H1 (cell line): ENCODE data around the gene NOTCH4. TPM values are rescaled to one million over a fixed set of nuclear protein-coding genes. Genes with fewer than 3 reads are reported as not detected.
A peak's percentile ranks its signal among the peaks of the same experiment; 100 is the strongest.

Experiments used
- CTCF ChIA-PET: fragments of 300-600 bp; sonication (Branson Sonifier 250); formaldehyde crosslinking; loops from one replicate; lab custom pipeline; 2021; ENCODE audit not compliant: partially characterized antibody; lab: Charles Lee
- POLR2A ChIA-PET: fragments of 300-600 bp; sonication (Branson Sonifier 250); formaldehyde crosslinking; loops from one replicate; lab custom pipeline; 2021; ENCODE audit warnings: inconsistent platforms; ENCODE audit not compliant: partially characterized antibody; lab: Charles Lee
- DNase-seq, 2 experiments: peaks; one replicate each; pipeline versions ENCODE4 v3.0.0 to v3.0.0-alpha.2; 2010 to 2022; ENCODE audit warnings: low spot score in 2 of 2, low read depth in 1 of 2, mixed read lengths in 1 of 2
- FAIRE-seq: peaks from 2 replicates; lab custom pipeline; 2011; peaks lifted over from hg19 to GRCh38; lab: Jason Lieb, UNC
- H2AFZ ChIP-seq: 2 replicates; pipeline ENCODE4 v1.8.1; 2012; ENCODE audit warnings: low read length, inconsistent platforms
- H2AK5ac ChIP-seq: 2 replicates; pipeline ENCODE4 v1.6.1; 2013; ENCODE audit warnings: low read depth, low read length
- H2BK120ac ChIP-seq: replicated peaks from 2 replicates; pipeline ENCODE3; 2013; ENCODE audit warnings: low read depth, low read length, inconsistent platforms
- H2BK12ac ChIP-seq: 2 replicates; pipeline ENCODE4 v1.6.1; 2013; ENCODE audit warnings: low read depth, low read length
- H2BK15ac ChIP-seq: 2 replicates; pipeline ENCODE4 v1.6.1; 2013; ENCODE audit warnings: low read length
- H2BK20ac ChIP-seq: 2 replicates; pipeline ENCODE4 v1.6.1; 2013; ENCODE audit warnings: low read length
- H2BK5ac ChIP-seq: 2 replicates; pipeline ENCODE4 v1.6.1; 2013; ENCODE audit warnings: low read depth, low read length
- H3K14ac ChIP-seq: 2 replicates; pipeline ENCODE4 v1.6.1; 2013; ENCODE audit warnings: inconsistent platforms; ENCODE audit not compliant: insufficient read length
- H3K18ac ChIP-seq: 2 replicates; pipeline ENCODE4 v1.6.1; 2013; ENCODE audit warnings: low read length; ENCODE audit errors: extremely low read depth
- H3K23ac ChIP-seq: 2 replicates; pipeline ENCODE4 v1.6.1; 2013; ENCODE audit warnings: inconsistent platforms; ENCODE audit not compliant: insufficient read length
- H3K23me2 ChIP-seq: 2 replicates; pipeline ENCODE4 v1.6.1; 2013; ENCODE audit warnings: low read depth, low read length
- H3K27ac ChIP-seq: 2 replicates; pipeline ENCODE4 v1.6.1; 2011; ENCODE audit warnings: low read depth, low read length, inconsistent platforms
- H3K27me3 ChIP-seq, 4 experiments: replicated peaks in 1 of 4; 1 replicate in 1 of 4; 2 replicates in 3 of 4; pipeline versions ENCODE4 v1.6.1 to v1.8.1; 2011 to 2013; ENCODE audit warnings: low read length in 3 of 4, mild to moderate bottlenecking in 3 of 4, inconsistent platforms in 2 of 4, mixed read lengths in 2 of 4, moderate library complexity in 1 of 4; ENCODE audit not compliant: control insufficient read depth in 3 of 4, insufficient read depth in 3 of 4; ENCODE audit errors: extremely low read depth in 1 of 4
- H3K36me3 ChIP-seq, 4 experiments: 2 replicates each; pipeline versions ENCODE4 v1.6.1 to v1.8.1; 2011 to 2013; ENCODE audit warnings: mild to moderate bottlenecking in 4 of 4, low read length in 3 of 4, moderate library complexity in 2 of 4, control low read depth in 1 of 4, inconsistent platforms in 1 of 4; ENCODE audit not compliant: insufficient read depth in 4 of 4, control insufficient read depth in 2 of 4
- H3K4ac ChIP-seq: replicated peaks from 2 replicates; pipeline ENCODE3; 2013; ENCODE audit warnings: low read length, low read depth, mixed read lengths, inconsistent platforms; ENCODE audit not compliant: insufficient read length
- H3K4me1 ChIP-seq, 4 experiments: replicated peaks in 1 of 4; 1 replicate in 1 of 4; 2 replicates in 3 of 4; pipeline versions ENCODE4 v1.6.1 to v1.8.1; 2011 to 2013; ENCODE audit warnings: low read length in 3 of 4, inconsistent platforms in 2 of 4, mixed read lengths in 1 of 4; ENCODE audit not compliant: insufficient read depth in 4 of 4, control insufficient read depth in 3 of 4
- H3K4me2 ChIP-seq, 2 experiments: 2 replicates each; pipeline versions ENCODE4 v1.6.1 to v1.8.1; 2011 to 2013; ENCODE audit warnings: low read depth in 2 of 2, low read length in 2 of 2, control low read depth in 1 of 2, inconsistent platforms in 1 of 2, mild to moderate bottlenecking in 1 of 2; ENCODE audit not compliant: insufficient read depth in 1 of 2
- H3K4me3 ChIP-seq, 4 experiments: fragments of 200-600, 300-600 bp in 1 of 4; sonication (generic), shearing (Covaris generic), sonication (Bioruptor Twin) in 1 of 4; 2 replicates each; pipeline versions ENCODE4 v1.5.1 to v1.8.1; 2011 to 2016; ENCODE audit warnings: low read length in 4 of 4, low read depth in 3 of 4, control low read depth in 2 of 4, inconsistent platforms in 2 of 4, mild to moderate bottlenecking in 2 of 4, mixed read lengths in 1 of 4, moderate library complexity in 1 of 4; ENCODE audit not compliant: insufficient read depth in 2 of 4; ENCODE audit errors: extremely low read depth in 1 of 4
- H3K56ac ChIP-seq: replicated peaks from 2 replicates; pipeline ENCODE3; 2013; ENCODE audit warnings: low read depth, mild to moderate bottlenecking, mixed read lengths, low read length, inconsistent platforms; ENCODE audit not compliant: insufficient read length
- H3K79me1 ChIP-seq: 2 replicates; pipeline ENCODE4 v1.6.1; 2013; ENCODE audit warnings: low read depth, low read length, control low read depth
- H3K79me2 ChIP-seq, 2 experiments: 2 replicates each; pipeline versions ENCODE4 v1.6.1 to v1.8.1; 2012 to 2013; ENCODE audit warnings: low read length in 2 of 2, mild to moderate bottlenecking in 2 of 2, inconsistent platforms in 1 of 2; ENCODE audit not compliant: insufficient read depth in 2 of 2, control insufficient read depth in 1 of 2
- H3K9ac ChIP-seq, 4 experiments: replicated peaks in 1 of 4; 1 replicate in 1 of 4; 2 replicates in 3 of 4; pipeline versions ENCODE4 v1.6.1 to v1.8.1; 2011 to 2013; ENCODE audit warnings: low read depth in 3 of 4, low read length in 3 of 4, control low read depth in 2 of 4, mild to moderate bottlenecking in 2 of 4, moderate library complexity in 2 of 4, inconsistent platforms in 1 of 4; ENCODE audit errors: extremely low read depth in 1 of 4
- H3K9me3 ChIP-seq, 2 experiments: 2 replicates each; pipeline versions ENCODE4 v1.6.1 to v1.8.1; 2012 to 2013; ENCODE audit warnings: mild to moderate bottlenecking in 2 of 2, moderate library complexity in 2 of 2, control low read depth in 1 of 2, inconsistent platforms in 1 of 2, low read depth in 1 of 2, low read length in 1 of 2, mixed read lengths in 1 of 2; ENCODE audit not compliant: insufficient read depth in 2 of 2
- H4K20me1 ChIP-seq, 2 experiments: replicated peaks in 1 of 2; 2 replicates each; pipeline versions ENCODE3 to v1.8.1; 2011 to 2013; ENCODE audit warnings: inconsistent platforms in 2 of 2, low read length in 2 of 2, mild to moderate bottlenecking in 1 of 2; ENCODE audit not compliant: insufficient read depth in 2 of 2, control insufficient read depth in 1 of 2
- H4K5ac ChIP-seq: 2 replicates; pipeline ENCODE4 v1.6.1; 2013; ENCODE audit warnings: low read length, low read depth, mixed read lengths, inconsistent platforms; ENCODE audit not compliant: insufficient read length
- H4K8ac ChIP-seq: 2 replicates; pipeline ENCODE4 v1.8.0; 2013; ENCODE audit warnings: mild to moderate bottlenecking, moderate library complexity, low read length, inconsistent platforms; ENCODE audit not compliant: insufficient read depth; ENCODE audit errors: extremely low read depth
- H4K91ac ChIP-seq: replicated peaks from 2 replicates; pipeline ENCODE3; 2013; ENCODE audit warnings: low read length, mixed read lengths, inconsistent platforms; ENCODE audit not compliant: insufficient read length
- BACH1 ChIP-seq: IDR thresholded peaks from 2 replicates; pipeline ENCODE4 v1.6.1; 2012; ENCODE audit warnings: low read length, improper control_type of control experiment
- HDAC2 ChIP-seq, 2 experiments: fragments of 300-600 bp in 1 of 2; sonication (generic) in 1 of 2; IDR thresholded peaks; 2 replicates each; pipeline ENCODE4 v1.6.1; 2011 to 2012; ENCODE audit warnings: low read depth in 2 of 2, low read length in 2 of 2, mild to moderate bottlenecking in 2 of 2, moderate library complexity in 2 of 2, borderline replicate concordance in 1 of 2, inconsistent platforms in 1 of 2
- KDM4A ChIP-seq: IDR thresholded peaks from one replicate; pipeline ENCODE4 v1.7.1; 2012; ENCODE audit warnings: low read depth, mild to moderate bottlenecking, moderate library complexity, low read length, inconsistent platforms; ENCODE audit not compliant: severe bottlenecking
- RAD21 ChIP-seq, 2 experiments: IDR thresholded peaks in 1 of 2; conservative IDR thresholded peaks in 1 of 2; 2 replicates each; pipeline ENCODE4 v1.6.1; 2011; ENCODE audit warnings: low read depth in 2 of 2, low read length in 2 of 2, improper control_type of control experiment in 1 of 2, inconsistent platforms in 1 of 2, mild to moderate bottlenecking in 1 of 2, moderate library complexity in 1 of 2
- SIN3A ChIP-seq, 2 experiments: IDR thresholded peaks in 1 of 2; conservative IDR thresholded peaks in 1 of 2; 2 replicates each; pipeline ENCODE4 v1.6.1; 2011 to 2012; ENCODE audit warnings: low read length in 2 of 2, improper control_type of control experiment in 1 of 2, low read depth in 1 of 2, mild to moderate bottlenecking in 1 of 2
- SP2 ChIP-seq: IDR thresholded peaks from 2 replicates; pipeline ENCODE4 v1.6.1; 2012; ENCODE audit warnings: mild to moderate bottlenecking, low read length, inconsistent platforms
- WGBS, 2 experiments: shearing (Covaris generic) in 1 of 2; methylation state at CpG; one replicate each; pipeline versions ENCODE4 v1.1.6 to v1.1.7; 2013 to 2015; ENCODE audit warnings: low lambda C conversion rate in 2 of 2, mixed read lengths in 2 of 2, inconsistent platforms in 1 of 2, low coverage in 1 of 2, missing lambda C conversion rate in 1 of 2; ENCODE audit not compliant: insufficient replicate concordance in 2 of 2, insufficient coverage in 1 of 2, insufficient read length in 1 of 2; ENCODE audit errors: extremely low coverage in 1 of 2, missing lambda C conversion rate in 1 of 2; 5-methylcytosine and 5-hydroxymethylcytosine counted together
- polyA plus RNA-seq, 7 experiments: library from polyadenylated mRNA; depleted of rRNA in 3 of 7; stranded (reverse) in 5 of 7; unstranded in 2 of 7; fragments of >200 nt in 5 of 7; fragments of 200-250 nt in 2 of 7; gene quantifications; 1 replicate in 5 of 7; 2 replicates in 1 of 7; 4 replicates in 1 of 7; pipeline versions ENCODE4 v1.2.1 to v1.2.3, GENCODE V29; 2011 to 2013; ENCODE audit warnings: missing spikeins in 2 of 7, mixed read lengths in 2 of 7
- total RNA-seq: library from RNA; stranded (reverse); fragmentation: NEBNext Ultra II Directional; extraction: Animal tissue kit (Norgen Biotek cat#: 25700); gene quantifications from 2 replicates; pipeline ENCODE4 v1.2.1, GENCODE V29; 2021
- TF ChIP-seq, protein P1 (sequence below), 3 experiments: IDR thresholded peaks; 1 replicate in 2 of 3; 2 replicates in 1 of 3; pipeline versions ENCODE4 v1.5.1 to v1.6.1; 2011; ENCODE audit warnings: low read length in 3 of 3, mild to moderate bottlenecking in 3 of 3, inconsistent platforms in 2 of 3, low read depth in 1 of 3, moderate library complexity in 1 of 3; ENCODE audit not compliant: insufficient read depth in 1 of 3; ENCODE audit errors: control extremely low read depth in 1 of 3

The NOTCH4 gene
- total and polyA plus RNA-seq, 2 of the 8 experiments (the other 6 are each of a cell fraction or from before 2014, with no cell fraction given) = 1.9 to 2.8 TPM

DNA sequence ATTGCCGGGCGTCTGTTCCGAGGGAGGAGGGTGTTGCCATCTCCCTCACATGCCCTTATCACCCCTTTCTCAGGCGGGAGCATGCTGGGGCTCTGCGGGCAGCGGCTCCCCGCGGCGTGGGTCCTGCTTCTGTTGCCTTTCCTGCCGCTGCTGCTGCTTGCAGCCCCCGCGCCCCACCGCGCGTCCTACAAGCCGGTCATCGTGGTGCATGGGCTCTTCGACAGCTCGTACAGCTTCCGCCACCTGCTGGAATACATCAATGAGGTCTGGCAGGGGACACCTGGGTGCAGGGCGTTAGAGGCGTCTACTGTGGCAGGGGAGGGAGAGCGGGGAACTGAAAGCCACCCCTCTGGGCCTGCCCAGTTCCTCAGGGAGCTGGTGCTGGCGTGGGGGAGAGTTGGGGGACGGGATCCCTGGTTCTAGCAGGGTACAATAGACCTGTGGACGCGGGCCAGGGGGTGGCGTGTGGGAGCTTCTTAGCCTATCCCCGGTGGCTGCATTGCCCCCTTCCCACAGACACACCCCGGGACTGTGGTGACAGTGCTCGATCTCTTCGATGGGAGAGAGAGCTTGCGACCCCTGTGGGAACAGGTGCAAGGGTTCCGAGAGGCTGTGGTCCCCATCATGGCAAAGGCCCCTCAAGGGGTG lies 69.2 kb downstream of the NOTCH4 start:
- DNase-seq = peak in 1 of 2 experiments; percentile 71
- H2BK15ac ChIP-seq = no peak overlapping the region
- H4K8ac ChIP-seq = peak overlapping the region; percentile 84; the same call in 1 of the 2 replicates
- H3K79me2 ChIP-seq = peaks cover 0 to 5% of the 10 kb centered on the region in 2 experiments; a peak in 1 of 4 replicates
- no peaks in the 10 kb centered on the region for H3K9me3 ChIP-seq
- CTCF ChIA-PET = interaction anchor here (0.6 to 1.3 kb wide), 13 partner anchors 9 to 106 kb away, joined by 3 to 16 read pairs (median 4); partner anchors contain the start of genes ATF6B, EGFL8 and FKBPL
- peak overlapping the region in 2 of 4 experiments; percentile 80; a peak in 4 of 7 replicates for H3K9ac ChIP-seq
- POLR2A ChIA-PET = interaction anchor here (0.8 to 1.2 kb wide), 10 partner anchors 8 to 105 kb away, joined by 3 to 7 read pairs (median 3); partner anchors contain the start of genes AGPAT1, EGFL8 and PBX2
- no peaks in the 10 kb centered on the region for H4K20me1 ChIP-seq
- H3K4ac ChIP-seq = no peak overlapping the region
- H4K5ac ChIP-seq = no peak overlapping the region
- H3K14ac ChIP-seq = no peak overlapping the region
- H2AK5ac ChIP-seq = no peak overlapping the region
- H3K79me1 ChIP-seq = 0 out of 2 replicates have a peak, but pooled peaks cover 3% of the 10 kb centered on the region
- H3K27me3 ChIP-seq = peaks cover 4 to 32% (median 30%) of the 10 kb centered on the region in 4 experiments
- H3K36me3 ChIP-seq = peaks cover 4 to 14% (median 10%) of the 10 kb centered on the region in 4 experiments; a peak in 6 of 8 replicates
- H2BK120ac ChIP-seq = no peak overlapping the region
- H3K23ac ChIP-seq = no peak overlapping the region
- H3K23me2 ChIP-seq = peaks cover 25% of the 10 kb centered on the region
- peak overlapping the region; percentile 77 to 98 (median 92) for H3K4me3 ChIP-seq
- FAIRE-seq = no peak
- TF ChIP-seq KDM4A (no peak), BACH1 (no peak), SIN3A (conservative IDR thresholded peaks at IDR 0.05 in 1 of 2, IDR thresholded peaks at IDR 0.05 in 1 of 2; ENCODE audit: low read depth in 1 of 2, low read length in 2 of 2) (peak in 1 of 2 experiments; percentile 12; a peak in 1 of 4 replicates), RAD21 (IDR thresholded peaks at IDR 0.05 in 1 of 2, conservative IDR thresholded peaks at IDR 0.05 in 1 of 2; ENCODE audit: low read depth in 2 of 2, low read length in 2 of 2) (peak; percentile 66 to 71), HDAC2 (IDR thresholded peaks at IDR 0.05; ENCODE audit: borderline replicate concordance in 1 of 2, low read depth in 2 of 2, low read length in 2 of 2) (peak in 1 of 2 experiments; percentile 24; a peak in 1 of 4 replicates), SP2 (no peak)
- TF ChIP-seq, protein P1, sequence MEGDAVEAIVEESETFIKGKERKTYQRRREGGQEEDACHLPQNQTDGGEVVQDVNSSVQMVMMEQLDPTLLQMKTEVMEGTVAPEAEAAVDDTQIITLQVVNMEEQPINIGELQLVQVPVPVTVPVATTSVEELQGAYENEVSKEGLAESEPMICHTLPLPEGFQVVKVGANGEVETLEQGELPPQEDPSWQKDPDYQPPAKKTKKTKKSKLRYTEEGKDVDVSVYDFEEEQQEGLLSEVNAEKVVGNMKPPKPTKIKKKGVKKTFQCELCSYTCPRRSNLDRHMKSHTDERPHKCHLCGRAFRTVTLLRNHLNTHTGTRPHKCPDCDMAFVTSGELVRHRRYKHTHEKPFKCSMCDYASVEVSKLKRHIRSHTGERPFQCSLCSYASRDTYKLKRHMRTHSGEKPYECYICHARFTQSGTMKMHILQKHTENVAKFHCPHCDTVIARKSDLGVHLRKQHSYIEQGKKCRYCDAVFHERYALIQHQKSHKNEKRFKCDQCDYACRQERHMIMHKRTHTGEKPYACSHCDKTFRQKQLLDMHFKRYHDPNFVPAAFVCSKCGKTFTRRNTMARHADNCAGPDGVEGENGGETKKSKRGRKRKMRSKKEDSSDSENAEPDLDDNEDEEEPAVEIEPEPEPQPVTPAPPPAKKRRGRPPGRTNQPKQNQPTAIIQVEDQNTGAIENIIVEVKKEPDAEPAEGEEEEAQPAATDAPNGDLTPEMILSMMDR (IDR thresholded peaks at IDR 0.05; ENCODE audit: control extremely low read depth in 1 of 3, insufficient read depth in 1 of 3, low read depth in 1 of 3, low read length in 3 of 3) = peak in 2 of 3 experiments; percentile 62 to 70; a peak in 3 of 4 replicates
- no peak overlapping the region for H2BK20ac ChIP-seq
- no peak overlapping the region for H3K56ac ChIP-seq
- 15% methylated on average over 32 of the region's 34 CpGs; no CpG with 5 or more reads in 1 of the 2 experiments for WGBS, 2 experiments
- H3K18ac ChIP-seq = peak overlapping the region; percentile 60; the same call in 1 of the 2 replicates
- H4K91ac ChIP-seq = no peak overlapping the region
- H2AFZ ChIP-seq = no peak overlapping the region
- H3K4me2 ChIP-seq = peak overlapping the region; percentile 92 to 94
- H3K4me1 ChIP-seq = peaks cover 7 to 27% (median 14%) of the 10 kb centered on the region in 4 experiments
- 0 out of 2 replicates have a peak overlapping the region, but pooled peaks have one; percentile 39 for H2BK12ac ChIP-seq
- peak overlapping the region; percentile 70; the same call in 1 of the 2 replicates for H3K27ac ChIP-seq
- peak overlapping the region; percentile 87; the same call in 1 of the 2 replicates for H2BK5ac ChIP-seq
